HG03280 (cell line): ENCODE results near the gene DCAF8.

Source experiments
- ATAC-seq: cut with Tn5 transposase; IDR thresholded peaks from one replicate; pipeline ENCODE4 v1.9.1; 2021; ENCODE audit warnings: mild to moderate bottlenecking, moderate library complexity; ENCODE audit not compliant: unreplicated experiment

DCAF8 gene

GRCh38 chr1:160171980-160172379 lies 90.4 kb downstream of the DCAF8 start:
- no peak for ATAC-seq

- ATAC-seq, result no peak
Measured at GRCh38 chr1:160171354-160171753, 91.0 kb downstream of the DCAF8 start.

GRCh38 chr1:160169553-160170399 lies 92.6 kb downstream of the DCAF8 start:
- no peak for ATAC-seq

GRCh38 chr1:160168609-160169369 lies 93.6 kb downstream of the DCAF8 start:
- ATAC-seq, result no peak

- ATAC-seq, result no peak
Measured at GRCh38 chr1:160168016-160168415, 94.3 kb downstream of the DCAF8 start.

GRCh38 chr1:160167580-160167979 lies 94.8 kb downstream of the DCAF8 start:
- ATAC-seq, result no peak

- ATAC-seq, result no peak
Measured at GRCh38 chr1:160167056-160167455, 95.3 kb downstream of the DCAF8 start.

- ATAC-seq, result no peak
Measured at GRCh38 chr1:160166166-160166868, 96.0 kb downstream of the DCAF8 start.
